Measurements from ENCODE around the gene CCNL2. TPM values are rescaled to one million over a fixed set of nuclear protein-coding genes. Genes with fewer than 3 reads are reported as not detected.

Gene CCNL2
- total and polyA plus RNA-seq, 2 experiments from 2014 or later: 230 to 301 TPM

DNA sequence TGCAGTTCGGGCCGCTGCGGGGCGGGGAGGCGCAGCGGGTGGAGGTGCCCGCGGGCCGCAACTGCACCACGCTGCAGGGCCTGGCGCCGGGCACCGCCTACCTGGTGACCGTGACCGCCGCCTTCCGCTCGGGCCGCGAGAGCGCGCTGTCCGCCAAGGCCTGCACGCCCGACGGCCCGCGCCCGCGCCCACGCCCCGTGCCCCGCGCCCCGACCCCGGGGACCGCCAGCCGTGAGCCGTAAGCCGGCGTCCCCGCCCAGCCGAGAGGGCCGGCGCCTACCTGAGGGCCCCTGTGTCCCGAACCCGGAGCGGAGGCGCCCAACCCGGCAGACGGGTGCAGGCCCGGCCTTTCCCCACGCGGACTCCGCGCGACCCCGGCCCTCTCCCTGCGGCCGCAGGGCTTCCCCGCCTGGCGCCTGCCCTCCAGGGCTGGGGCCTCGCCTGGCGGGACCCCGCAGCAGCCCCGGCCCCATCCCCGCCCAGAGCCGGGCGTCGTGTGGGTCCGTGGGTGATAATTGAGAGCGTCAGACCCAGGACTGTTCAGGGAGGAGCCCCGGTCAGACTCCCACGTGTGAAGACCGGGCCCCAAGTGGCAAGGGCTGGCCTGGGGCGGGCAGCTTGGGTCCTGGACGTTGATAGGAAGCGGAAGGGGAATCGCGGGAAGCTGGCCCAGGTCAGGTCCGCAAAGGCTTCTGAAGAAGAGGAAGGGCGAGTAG is 40.6 kb upstream of the CCNL2 start:
- no peak for DNase-seq (ENCODE audit: low read depth in 1 of 2, low spot score in 1 of 2)
- TF ChIP-seq, protein P1, sequence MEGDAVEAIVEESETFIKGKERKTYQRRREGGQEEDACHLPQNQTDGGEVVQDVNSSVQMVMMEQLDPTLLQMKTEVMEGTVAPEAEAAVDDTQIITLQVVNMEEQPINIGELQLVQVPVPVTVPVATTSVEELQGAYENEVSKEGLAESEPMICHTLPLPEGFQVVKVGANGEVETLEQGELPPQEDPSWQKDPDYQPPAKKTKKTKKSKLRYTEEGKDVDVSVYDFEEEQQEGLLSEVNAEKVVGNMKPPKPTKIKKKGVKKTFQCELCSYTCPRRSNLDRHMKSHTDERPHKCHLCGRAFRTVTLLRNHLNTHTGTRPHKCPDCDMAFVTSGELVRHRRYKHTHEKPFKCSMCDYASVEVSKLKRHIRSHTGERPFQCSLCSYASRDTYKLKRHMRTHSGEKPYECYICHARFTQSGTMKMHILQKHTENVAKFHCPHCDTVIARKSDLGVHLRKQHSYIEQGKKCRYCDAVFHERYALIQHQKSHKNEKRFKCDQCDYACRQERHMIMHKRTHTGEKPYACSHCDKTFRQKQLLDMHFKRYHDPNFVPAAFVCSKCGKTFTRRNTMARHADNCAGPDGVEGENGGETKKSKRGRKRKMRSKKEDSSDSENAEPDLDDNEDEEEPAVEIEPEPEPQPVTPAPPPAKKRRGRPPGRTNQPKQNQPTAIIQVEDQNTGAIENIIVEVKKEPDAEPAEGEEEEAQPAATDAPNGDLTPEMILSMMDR (IDR thresholded peaks at IDR 0.05; ENCODE audit: low read depth, low read length): no peak
- Histone ChIP-seq H3K27me3 (peaks cover 2% of the 10 kb centered on the region), H3K27ac (no peak overlapping the region), H3K36me3 (no peaks in the 10 kb centered on the region), H3K9me3 (ENCODE audit: low read depth) (no peaks in the 10 kb centered on the region), H3K4me1 (ENCODE audit: low read depth) (peaks cover 10% of the 10 kb centered on the region), H3K4me3 (no peak overlapping the region)

DNA sequence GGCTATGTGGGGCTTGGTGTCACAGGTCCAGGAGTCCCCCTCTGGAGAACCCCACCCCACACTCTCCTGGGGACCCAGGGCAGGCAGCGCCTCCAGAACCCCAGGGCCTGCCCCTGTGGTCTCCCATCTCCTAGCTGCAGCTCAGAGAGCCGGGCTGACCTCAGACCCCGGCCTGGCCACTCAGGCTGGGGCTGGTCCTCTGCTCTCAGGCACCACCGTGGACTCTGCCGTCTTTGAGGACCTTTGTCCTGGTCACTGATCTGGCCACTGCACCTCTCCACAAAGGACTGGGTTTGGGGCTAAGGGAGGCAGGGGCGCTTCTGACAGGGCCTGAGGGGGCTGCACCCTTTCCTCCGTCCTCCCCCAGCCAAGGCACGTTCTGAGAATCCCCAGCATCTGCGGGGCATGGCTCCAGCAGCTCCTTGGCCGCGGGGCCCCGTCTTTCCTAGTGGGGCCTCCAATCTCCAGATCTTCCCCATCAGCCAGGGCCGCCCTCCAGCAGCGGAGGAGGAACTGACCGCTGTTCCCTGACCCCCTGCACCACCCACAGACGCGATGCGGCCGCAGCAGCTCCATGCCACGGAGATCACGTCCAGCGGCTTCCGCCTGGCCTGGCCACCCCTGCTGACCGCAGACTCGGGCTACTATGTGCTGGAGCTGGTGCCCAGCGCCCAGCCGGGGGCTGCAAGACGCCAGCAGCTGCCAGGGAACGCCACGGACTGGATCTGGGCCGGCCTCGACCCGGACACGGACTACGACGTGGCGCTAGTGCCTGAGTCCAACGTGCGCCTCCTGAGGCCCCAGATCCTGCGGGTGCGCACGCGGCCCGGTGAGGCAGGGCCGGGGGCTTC is 39.6 kb upstream of the CCNL2 start:
- DNase-seq (ENCODE audit: low read depth in 1 of 2, low spot score in 1 of 2): no peak
- H3K4me1 ChIP-seq (ENCODE audit: low read depth): peaks cover 20% of the 10 kb centered on the region
- no peak overlapping the region for H3K27ac ChIP-seq
- TF ChIP-seq, protein P1 (IDR thresholded peaks at IDR 0.05; ENCODE audit: low read depth, low read length): no peak
- no peaks in the 10 kb centered on the region for H3K9me3 ChIP-seq (ENCODE audit: low read depth)
- H3K27me3 ChIP-seq: peaks cover 2% of the 10 kb centered on the region
- no peaks in the 10 kb centered on the region for H3K36me3 ChIP-seq
- no peak overlapping the region for H3K4me3 ChIP-seq

DNA sequence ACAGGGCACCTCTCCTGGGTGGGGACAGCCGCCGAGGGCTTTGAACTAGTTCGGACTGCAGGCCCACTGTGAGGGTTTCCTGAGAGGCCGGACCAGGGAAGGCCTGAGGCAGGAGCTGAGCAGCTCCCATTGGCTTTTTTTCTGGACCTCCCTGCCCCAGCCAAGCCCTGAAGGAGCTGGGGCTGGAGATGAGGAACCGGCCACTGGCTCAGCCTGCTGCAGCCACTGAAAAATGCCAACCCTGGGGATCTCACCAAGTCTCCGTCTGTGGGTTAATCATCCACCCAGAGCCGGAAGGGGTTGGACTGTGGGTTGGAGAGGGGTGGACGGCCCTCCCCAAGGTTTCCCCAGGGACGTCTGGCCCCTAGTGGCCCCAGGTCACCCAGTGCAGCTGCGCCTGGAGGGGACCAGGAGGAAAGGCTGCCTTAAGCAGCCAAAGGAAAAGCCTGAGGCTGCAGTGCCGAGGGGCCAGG is 38.8 kb upstream of the CCNL2 start:
- Histone ChIP-seq H3K36me3 (no peaks in the 10 kb centered on the region), H3K4me3 (no peak overlapping the region), H3K27me3 (peaks cover 2% of the 10 kb centered on the region), H3K27ac (no peak overlapping the region), H3K9me3 (ENCODE audit: low read depth) (no peaks in the 10 kb centered on the region), H3K4me1 (ENCODE audit: low read depth) (peaks cover 28% of the 10 kb centered on the region)
- no peak for DNase-seq (ENCODE audit: low read depth in 1 of 2, low spot score in 1 of 2)
- TF ChIP-seq, protein P1 (IDR thresholded peaks at IDR 0.05; ENCODE audit: low read depth, low read length): no peak

DNA sequence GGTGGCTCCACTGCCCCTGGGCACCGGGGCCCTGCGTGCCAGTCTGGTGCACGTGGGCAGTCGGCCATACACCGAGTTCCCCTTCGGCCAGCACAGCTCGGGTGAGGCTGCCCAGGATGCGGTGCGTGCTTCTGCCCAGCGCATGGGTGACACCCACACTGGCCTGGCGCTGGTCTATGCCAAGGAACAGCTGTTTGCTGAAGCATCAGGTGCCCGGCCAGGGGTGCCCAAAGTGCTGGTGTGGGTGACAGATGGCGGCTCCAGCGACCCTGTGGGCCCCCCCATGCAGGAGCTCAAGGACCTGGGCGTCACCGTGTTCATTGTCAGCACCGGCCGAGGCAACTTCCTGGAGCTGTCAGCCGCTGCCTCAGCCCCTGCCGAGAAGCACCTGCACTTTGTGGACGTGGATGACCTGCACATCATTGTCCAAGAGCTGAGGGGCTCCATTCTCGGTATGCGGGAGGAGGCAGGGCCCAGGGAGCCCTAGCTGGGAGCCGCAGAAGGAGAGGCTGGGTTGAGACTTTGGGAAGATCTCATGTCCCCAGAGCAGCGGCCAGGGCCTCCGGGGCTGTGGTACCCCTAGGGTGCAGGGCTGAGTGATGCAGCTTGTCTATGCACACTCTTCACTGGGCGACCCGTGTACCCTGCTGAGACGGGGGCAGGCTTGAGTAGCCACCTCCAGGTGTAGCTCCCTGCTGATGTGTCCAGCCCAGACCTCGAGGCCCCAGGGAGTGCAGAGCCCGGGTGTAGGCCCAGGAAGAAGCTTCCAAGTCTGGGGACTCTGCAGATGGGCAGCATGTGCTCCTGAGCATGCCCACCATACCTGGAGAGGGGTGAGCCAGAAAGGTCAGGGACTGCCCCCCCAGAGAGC is 38.1 kb upstream of the CCNL2 start:
- H3K36me3 ChIP-seq: no peaks in the 10 kb centered on the region
- no peaks in the 10 kb centered on the region for H3K9me3 ChIP-seq (ENCODE audit: low read depth)
- no peak overlapping the region for H3K4me3 ChIP-seq
- no peak overlapping the region for H3K27ac ChIP-seq
- peaks cover 2% of the 10 kb centered on the region for H3K27me3 ChIP-seq
- DNase-seq (ENCODE audit: low read depth in 1 of 2, low spot score in 1 of 2): no peak
- H3K4me1 ChIP-seq (ENCODE audit: low read depth): peaks cover 35% of the 10 kb centered on the region
- TF ChIP-seq, protein P1 (IDR thresholded peaks at IDR 0.05; ENCODE audit: low read depth, low read length): no peak

DNA sequence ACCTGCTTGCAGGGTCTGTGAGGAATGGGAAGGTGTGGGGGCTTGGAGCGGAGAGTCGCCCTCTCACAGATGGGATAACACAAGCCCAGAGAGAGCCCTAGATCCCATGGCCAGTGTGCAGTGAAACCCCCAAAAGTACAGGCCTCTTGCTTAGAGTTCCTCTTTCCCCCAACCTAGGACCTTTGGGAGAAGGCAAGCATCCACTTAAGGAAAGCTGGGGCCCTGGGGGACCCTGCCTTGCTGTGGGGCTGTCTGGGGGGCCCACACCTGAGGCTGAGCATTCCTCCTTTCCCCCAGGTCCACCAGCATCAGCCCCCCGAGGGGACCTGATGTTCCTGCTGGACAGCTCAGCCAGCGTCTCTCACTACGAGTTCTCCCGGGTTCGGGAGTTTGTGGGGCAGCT is 37.5 kb upstream of the CCNL2 start:
- TF ChIP-seq, protein P1 (IDR thresholded peaks at IDR 0.05; ENCODE audit: low read depth, low read length): no peak
- DNase-seq (ENCODE audit: low read depth in 1 of 2, low spot score in 1 of 2): no peak
- Histone ChIP-seq H3K4me3 (no peak overlapping the region), H3K36me3 (no peaks in the 10 kb centered on the region), H3K9me3 (ENCODE audit: low read depth) (no peaks in the 10 kb centered on the region), H3K27ac (no peak overlapping the region), H3K4me1 (ENCODE audit: low read depth) (peaks cover 41% of the 10 kb centered on the region), H3K27me3 (peaks cover 2% of the 10 kb centered on the region)

All from cardiac muscle cell (in vitro differentiated cells and primary cell).